Activated gamma-delta T cell treated with anti-CD3 and anti-CD28 coated beads, Interleukin-2, amount 50 U/mL, for 16 hours (primary cell): ENCODE data around the gene CDK11B.

ENCODE experiments used
- DNase-seq: peaks from one replicate; pipeline ENCODE4 v3.0.0-alpha.2; 2020; ENCODE audit warnings: low read depth

CDK11B gene

DNA sequence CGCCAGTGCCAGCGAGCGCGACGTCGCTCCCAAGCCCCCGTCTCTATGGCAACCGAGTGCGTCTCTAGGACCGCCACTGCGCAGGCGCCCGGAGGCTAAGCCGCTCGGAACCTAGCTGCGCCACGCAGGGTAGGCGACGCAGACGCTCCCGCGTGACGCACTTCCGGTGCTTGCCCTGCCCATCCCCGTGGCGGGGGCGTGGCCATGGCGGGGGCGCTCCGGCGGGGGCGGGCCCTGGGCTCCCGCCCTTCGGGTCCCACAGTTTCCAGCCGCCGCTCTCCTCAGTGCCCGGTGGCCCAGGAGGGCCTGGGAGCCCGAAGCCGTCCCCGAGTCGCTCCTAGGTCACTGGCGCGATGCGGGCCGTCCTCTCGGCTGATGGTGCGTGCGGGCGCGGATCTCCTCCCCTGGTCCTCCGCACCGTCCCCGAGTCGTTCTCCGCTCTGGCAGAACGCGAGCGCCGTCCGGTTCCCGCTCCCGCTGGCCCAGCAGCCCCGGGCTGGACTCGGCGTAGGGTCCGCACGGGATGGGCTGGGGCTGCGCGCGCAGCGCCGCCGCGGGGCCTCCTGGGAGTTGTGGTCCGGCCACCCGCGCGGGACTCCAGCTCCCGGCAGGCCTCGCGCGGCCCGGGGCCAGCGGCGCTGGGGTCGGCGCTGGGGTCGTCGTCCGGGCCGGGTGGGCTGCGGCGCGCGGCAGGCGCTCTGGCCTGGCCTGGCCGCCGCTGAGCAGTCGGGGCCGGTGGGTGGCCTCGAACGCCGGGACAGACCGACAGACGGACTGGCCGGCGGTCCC lies 43.4 kb downstream of the CDK11B start, which contains the start of gene MIB2:
Gene MIB2 (plus strand): TSS at position 245 of the 789 bp plus-strand sequence. CDS start 7,953 bp downstream, outside the sequence.
- peak; percentile 94 for DNase-seq

DNA sequence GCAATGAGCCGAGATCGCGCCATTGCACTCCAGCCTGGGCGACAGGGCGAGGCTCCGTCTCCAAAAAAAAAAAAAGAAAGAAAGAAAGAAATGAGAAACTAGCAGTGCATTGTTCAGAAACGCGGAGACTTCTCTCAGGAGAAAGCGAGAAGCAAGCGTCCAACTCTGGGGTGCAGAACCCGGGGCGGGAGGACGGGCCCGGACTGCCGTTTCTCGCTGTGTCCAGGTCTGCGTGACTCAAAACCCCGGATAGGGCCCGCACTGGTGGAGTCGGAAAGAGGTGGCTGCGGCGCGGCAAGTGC lies 43.9 kb downstream of the CDK11B start:
- DNase-seq = no peak

DNA sequence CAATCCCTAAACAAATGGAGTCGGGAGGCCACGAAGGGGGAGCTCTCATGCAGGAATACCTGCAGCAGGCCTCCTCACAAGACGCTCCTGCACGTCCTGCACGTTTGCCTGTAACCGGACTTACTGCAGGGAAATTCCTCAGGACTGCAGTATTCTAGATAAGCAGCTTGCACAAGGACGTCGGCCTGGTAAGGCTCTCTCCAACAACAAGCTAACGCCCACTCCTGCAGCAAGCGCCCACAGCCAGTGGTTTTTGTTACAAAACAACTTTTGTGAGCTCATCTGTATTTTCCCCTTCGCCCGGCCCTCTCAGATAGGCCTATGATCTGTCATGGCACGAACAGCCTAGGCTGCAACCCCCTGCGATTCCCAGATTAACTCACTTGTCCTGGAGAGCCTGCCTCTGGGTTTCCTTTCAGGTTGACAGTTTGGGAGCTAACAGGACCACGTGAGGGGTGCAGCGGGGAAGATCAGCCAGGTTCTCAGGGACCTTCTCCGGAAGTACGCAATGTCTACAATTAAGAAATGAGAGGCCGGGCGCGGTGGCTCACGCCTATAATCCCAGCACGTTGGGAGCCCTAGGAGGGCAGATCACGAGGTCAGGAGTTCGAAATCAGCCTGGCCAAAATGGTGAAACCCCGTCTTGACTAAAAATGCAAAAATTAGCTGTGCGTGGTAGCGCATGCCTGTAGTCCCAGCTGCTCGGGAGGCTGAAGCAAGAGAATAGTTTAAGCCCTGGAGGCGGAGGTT lies 44.4 kb downstream of the CDK11B start:
- DNase-seq = no peak

DNA sequence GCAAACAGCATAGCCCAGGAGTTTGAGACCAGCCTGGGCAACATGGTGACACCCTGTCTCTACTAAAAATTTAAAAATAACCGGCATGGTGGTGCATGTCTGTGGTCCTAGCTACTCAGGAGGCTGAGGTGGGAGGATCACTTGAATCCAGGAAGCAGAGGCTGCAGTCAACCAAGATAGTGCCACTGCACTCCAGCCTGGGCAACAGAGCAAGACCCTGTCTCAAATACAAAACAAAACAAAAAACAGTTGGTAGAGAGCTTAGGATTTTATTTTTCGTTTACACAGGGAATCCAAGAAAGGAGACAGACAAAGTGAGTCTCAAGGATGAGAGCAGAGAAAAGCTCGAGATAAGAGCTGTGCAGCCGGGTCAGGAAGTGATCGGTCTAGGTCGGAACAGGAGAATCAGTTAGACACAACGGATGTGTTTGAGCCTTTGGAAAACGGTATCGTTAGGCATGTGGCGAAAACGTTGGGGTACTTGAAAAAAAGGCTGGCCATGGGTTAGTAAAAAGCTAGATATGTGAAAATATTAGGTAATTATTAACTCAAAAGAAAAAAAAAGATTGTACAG lies 45.2 kb downstream of the CDK11B start:
- DNase-seq = no peak

DNA sequence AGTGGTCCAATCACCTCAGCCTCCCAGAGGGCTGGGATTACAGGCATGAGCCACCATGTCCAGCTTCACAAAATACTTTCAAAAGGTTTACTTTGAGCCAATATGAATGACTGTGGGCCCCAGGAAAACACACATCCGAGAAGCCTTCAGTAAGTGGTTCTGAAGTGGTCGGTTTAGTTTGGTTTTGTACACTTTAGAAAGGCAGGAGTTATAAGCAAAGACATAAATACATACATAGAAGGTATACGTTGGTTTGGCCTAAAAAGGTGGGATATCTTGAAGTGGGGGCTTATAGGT lies 46.8 kb downstream of the CDK11B start:
- no peak for DNase-seq

DNA sequence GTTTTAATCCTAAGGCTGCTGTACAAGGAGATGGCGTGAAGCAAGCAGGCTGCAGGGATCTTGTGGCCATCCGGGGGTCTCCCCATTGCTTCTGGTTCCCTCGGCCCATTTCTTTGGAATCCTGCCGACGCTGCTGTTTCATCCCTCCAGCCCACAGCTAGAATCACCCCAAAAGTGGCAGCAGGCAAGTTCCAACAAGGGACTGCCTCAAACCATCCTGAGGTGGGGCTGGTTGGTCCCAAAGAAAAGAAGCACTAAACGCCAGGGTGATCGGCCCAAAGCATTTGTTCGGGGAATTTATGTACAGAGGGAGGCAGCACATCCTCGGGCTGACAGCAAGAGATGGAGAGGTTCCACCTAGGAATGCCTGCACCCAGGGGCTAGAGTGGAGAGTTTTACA lies 48.0 kb downstream of the CDK11B start:
- no peak for DNase-seq

DNA sequence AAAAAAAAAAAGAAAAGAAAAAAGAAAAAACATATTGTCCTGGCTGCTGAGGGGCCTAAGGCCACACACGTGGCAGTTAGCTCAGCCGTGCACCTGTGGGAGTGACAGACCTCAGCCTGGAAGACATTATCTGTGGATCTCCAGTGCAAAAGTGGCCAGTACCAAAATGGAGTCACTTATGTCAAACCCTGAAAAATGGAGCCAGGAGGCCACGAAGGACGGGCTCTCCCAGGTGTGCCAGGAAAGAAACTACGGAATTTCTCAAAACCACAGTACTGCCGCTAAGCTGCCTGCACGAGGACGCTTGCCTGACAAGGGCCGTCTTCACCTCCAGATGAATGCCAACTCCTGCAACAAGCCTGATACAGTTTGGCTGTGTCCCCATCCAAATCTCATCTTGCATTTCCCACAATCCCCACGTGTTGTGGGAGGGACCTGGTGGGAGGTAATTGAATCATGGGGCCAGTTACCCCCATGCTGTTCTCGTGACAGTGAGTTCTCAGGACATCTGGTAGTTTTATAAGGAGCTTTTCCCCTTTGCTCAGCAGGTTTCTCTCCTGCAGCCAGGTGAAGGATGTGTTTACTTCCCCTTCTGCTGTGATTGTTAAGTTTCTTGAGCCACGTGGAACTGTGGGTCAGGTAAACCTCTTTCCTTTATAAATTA lies 48.9 kb downstream of the CDK11B start:
- no peak for DNase-seq

DNA sequence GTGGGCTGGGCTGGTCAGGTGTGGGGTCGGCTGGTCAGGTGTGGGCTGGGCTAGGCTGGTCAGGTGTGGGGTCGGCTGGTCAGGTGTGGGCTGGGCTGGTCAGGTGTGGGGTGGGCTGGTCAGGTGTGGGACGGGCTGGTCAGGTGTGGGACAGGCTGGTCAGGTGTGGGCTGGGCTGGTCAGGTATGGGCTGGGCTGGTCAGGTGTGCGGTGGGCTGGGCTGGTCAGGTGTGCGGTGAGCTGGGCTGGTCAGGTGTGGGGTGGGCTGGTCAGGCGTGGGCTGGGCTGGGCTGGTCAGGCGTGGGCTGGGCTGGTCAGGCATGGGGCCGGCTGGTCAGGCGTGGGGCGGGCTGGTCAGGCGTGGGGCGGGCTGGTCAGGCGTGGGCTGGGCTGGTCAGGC lies 52.6 kb downstream of the CDK11B start:
- no peak for DNase-seq

DNA sequence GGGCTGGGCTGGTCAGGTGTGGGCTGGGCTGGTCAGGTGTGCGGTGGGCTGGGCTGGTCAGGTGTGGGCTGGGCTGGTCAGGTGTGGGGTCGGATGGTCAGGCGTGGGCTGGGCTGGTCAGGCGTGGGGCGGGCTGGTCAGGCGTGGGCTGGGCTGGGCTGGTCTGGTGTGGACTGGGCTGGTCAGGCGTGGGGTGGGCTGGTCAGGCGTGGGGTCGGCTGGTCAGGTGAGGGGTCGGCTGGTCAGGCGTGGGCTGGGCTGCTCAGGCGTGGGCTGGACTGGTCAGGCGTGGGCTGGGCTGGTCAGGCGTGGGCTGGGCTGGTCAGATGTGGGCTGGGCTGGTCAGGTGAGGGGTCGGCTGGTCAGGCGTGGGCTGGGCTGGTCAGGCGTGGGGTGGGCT lies 53.1 kb downstream of the CDK11B start:
- DNase-seq = no peak

DNA sequence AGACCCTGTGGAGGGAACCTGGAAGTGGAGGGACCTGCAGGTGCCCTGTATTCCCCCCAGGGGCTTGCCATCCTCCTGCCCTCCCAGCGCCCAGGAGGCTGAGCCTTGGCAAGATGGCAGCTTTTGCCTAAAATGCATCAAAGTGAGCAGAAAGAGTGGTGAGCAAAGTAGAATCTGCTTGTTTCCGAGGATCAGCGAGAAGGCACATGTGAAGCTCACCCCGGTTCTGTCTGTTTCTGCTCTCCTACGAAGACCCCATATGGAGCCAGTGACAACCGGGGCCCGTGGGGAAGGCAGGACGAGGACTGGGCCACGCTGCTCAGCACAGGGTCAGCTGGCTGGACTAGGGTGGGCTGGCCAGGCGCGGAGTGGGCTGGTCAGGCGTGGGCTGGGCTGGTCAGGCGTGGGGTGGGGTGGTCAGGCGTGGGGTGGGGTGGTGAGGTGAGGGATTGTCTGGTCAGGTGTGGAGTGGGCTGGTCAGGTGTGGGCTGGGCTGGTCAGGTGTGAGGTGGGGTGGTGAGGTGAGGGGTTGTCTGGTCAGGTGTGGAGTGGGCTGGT lies 53.7 kb downstream of the CDK11B start:
- no peak for DNase-seq

DNA sequence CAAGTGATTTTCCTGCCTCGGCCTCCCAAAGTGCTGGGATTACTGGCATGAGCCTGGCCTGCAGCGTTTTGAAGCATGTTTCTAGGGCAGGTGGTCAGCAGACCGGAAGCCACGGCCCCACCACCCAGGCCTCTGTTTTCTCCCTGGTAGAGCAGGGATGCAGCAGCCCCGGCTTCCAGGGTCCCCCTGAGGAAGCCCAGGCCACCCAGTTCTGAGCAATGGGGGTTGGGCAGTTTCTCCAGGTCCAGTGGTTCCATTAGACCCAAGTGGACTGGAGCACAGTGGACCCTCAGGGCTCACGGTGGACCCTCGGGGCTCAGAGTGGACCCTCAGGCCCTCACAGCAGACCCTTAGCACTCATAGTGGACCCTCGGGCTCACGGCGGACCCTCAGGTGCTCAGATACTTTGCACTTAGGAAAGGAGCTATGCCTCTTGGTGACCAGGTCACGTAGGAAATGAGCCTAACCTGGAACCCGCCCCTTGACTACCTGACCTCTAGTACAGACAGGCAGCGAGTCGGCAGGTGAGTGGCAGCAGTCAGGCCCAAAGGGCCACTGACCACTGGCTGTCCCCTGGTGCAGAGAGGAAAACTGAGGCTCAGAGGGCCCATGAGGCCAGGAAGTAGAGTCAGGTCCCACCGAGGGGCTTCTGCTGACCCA lies 54.3 kb downstream of the CDK11B start:
- no peak for DNase-seq

DNA sequence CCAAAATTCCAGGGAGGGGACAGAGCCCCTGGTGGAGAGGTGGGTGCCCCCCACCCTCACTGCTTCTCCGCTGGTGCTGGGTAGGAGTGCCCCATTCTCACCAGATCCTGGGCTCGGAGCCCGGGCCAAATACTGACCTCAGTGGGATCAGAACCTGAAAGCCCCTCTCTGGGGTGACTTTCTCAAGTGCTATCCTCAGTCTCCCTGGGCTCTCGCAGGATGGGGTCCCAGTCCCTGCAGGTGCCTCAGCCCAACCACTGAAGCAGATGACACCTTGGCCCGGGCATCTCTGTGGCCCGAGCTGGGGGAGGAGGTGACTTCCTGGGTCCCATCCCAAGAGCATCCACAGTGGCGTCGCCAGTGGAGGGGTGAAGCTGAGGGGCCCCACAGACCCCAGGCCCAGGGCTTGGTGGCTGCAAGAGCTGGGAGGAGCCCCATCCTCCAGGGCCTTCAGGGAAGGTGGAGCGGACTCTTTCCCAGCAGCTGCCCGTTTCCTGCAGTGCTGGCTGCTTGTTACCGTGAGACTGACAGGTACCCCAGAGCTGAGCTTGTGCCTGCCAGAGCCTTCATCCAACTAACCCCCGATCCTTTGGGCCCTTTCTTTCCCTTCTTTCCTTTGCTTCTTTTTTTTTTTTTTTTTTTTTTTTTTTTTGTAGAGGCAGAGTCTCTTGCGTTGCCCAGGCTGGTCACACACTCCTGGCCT lies 55.0 kb downstream of the CDK11B start:
- DNase-seq = no peak

DNA sequence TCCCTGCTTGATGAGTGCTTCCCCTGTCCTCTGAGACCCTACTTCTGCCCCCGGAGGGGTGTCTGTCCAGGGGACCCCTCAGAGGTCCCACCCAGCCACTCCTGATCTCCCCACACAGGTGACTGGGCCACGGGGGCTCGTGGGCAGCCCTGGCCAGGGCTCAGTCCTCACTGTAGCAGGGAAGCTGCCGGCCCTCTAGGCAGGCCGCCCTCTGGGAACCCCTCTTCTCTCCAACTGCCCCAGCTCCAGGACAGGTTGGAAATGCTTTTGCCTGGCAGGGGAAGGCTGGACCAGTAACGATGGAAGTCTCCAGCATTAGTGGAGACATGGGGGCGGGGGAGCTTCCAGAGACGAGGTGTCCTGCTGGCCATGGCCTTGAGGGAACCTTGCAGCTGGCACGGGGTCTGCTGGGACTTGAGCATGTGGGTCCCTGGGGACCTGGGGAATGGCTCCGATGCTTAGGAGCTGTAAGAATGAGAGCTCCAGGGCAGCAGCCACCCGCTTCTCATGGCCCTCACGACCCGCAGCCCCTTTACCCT lies 55.8 kb downstream of the CDK11B start:
- DNase-seq = no peak

DNA sequence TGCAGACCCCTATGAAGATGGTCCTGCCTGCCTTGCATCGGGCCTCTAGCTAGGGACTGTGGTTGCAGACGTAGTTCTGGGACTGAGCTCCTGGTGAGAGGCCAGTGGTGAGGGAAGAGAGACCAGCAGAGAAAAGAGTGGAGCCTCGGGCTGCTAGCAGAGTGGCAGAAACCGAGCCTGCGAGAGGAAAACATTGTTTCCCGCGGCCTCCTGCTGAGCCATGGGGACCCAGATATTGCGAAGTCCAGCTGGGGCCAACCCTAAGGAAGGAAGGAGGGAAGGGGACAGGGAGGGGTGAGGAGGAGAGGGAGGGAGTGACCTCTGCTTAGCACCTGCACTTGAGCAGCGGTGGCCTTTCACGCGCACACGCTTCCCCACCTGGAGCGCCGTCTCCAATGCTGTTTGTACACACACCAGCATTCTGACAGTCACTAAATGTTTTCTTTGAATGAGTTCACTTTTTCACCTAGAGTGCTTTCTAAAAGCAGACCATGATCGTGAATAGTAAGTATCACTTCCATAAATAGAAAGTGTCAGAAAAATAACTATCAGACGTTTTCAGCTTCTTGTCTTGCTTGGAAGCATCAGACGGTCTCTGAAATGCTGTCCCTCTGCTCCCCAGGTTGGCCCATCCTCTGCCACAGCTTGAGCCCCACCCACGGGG lies 56.4 kb downstream of the CDK11B start:
- no peak for DNase-seq

DNA sequence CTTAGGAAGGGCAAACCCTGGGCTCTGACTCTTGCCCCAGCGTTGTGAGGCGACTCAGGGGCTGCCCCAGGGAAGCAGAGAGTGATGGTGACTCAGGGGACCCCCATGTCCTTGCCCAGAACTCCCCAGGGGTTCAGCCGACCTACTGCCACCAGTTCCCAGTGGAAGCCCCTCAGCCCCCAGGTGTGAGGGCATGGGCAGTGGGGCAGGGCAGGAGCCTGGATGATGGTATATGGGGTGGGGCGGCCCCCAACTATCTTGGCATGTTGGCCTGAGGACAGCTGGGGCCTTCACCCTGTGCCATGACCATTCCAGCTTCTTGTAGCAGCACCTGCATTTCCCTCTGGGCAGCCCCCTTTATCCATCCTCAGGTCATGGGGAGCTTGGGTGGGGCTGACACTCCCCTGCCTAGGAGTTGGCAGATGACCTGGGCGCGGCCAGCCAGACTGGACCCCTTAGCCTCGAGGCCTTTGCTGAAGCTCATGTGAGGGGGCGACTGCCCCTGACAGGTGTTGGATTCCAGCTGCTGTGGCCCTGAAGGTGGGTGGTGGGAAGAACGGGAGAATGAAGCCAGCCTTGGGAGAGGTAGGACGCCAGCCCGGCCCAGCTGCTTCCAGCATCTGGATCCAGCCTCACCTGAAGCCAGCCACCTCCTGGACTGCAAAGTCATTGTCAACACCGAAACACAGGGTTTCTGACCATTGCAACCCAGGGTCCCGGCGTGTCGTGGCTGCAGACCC lies 57.1 kb downstream of the CDK11B start:
- DNase-seq = no peak

DNA sequence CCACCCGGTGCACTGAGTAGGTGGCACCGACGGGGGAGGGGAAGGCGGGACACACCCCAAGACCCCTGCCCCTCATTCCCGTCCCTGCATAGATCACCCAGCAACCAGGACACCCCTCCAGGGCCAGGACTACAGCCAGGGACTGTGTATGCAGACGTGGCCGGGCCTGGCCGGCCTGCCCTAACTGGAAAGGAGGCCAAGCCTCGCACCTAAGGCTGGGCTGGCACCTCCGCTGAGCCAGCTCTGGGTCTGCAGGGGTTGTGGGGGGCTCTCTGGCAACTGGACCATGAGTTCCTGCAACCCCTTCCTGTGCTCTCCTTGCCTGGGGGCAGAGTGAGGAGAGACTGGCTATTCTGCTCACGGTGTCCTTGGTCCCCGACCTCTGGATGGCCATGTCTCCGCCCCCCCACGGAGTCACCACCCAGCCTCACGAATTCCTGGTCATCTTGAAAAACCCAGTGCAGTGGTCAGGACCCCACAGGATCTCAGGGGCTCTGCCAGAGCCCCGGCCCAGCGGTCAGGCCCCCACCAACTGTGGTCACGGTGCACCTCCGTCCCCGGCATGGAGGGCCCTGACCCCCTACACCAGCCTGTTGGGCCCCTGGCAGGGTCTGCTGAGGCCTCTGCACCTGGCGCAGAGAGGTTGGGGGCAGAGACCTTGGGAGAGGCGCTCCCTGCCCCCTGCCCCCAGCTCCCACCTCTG lies 57.8 kb downstream of the CDK11B start:
- DNase-seq = no peak

DNA sequence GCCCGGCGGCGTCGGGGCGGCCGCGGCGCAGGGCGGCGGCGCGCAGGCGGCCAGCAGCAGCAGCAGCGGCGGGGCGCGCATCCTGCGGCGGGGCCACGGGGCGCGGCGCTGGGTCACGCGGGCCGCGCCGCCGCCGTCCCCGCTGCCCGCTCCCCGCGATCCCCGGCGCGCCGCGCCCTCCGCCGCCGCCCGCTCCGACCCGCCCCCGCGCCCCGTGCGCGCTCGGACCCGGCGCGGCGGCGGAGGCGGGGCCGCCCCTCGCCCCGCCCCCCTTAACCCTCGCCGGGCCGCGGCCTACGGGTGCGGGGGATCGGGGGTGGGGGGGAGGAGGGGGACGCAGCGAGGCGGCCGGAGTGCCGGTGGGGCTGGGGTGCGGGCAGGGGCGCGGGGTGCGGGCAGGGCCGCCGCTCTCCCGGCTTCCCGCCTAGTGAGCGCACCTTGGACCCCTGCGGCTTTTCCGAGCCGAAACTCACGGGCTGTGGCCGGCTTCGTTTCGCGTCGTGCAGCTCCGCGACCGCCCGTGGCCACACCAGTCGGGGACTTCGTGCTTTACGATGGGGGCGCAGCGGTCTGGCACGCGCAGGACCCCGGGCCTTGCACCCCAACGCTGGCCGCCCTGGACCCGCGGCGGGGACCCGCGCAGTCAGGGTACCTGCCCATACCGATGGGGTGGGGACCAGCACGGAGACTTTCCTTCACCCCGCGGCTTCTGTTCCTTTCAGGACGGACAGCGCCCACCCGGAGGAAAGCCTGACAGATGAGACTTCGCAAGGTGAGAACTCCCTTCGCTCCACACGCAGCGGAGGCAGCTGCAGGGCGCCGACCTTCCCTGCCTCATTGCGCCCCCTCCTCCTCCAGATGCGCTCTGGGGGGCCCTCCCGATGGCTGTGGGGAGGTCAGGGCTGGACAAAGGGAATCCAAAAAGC lies 58.6 kb downstream of the CDK11B start, which contains the start of gene FNDC10:
Gene FNDC10 (minus strand): TSS at position 201 of the 926 bp plus-strand sequence. CDS start 120 bp downstream, at position 81.
- no peak for DNase-seq
